ENCODE results near the gene TSSK1B. TPM values are rescaled to one million over a fixed set of nuclear protein-coding genes. Genes with fewer than 3 reads are reported as not detected.

Gene TSSK1B
- total RNA-seq, 1 donor, result 0.72 TPM

DNA sequence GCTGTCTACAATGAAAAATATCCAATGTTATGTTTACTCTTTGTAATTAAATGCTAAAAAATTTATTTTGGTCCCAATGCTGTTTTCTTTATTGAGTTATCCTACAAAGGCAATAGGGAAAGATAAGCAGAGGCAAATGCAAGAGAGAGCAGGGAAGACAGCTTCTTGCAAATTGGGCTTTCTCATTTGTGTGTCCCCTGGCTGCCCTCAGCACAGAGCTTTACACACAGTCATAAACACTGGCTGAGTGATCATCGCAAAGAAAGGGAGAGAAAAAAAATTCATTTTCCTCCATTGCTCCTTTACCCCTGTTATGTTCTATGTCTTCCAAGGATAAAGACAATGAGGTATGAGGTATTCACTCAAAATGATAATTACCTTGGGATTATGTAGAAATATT is 2.3 kb upstream of the TSSK1B start:
- Histone ChIP-seq H3K4me1 (ENCODE audit: insufficient read depth, low read length) (no peaks in the 10 kb centered on the region), H3K27ac (ENCODE audit: low read depth, low read length) (no peak overlapping the region), H3K79me2 (ENCODE audit: insufficient read depth, low read length) (no peaks in the 10 kb centered on the region), H3K4me3 (ENCODE audit: insufficient read depth, low read length) (no peak overlapping the region), H3K27me3 (ENCODE audit: insufficient read depth, low read length) (no peaks in the 10 kb centered on the region), H3K36me3 (ENCODE audit: insufficient read depth, low read length) (no peaks in the 10 kb centered on the region), H3K9me3 (ENCODE audit: low read depth, low read length) (no peaks in the 10 kb centered on the region), H4K20me1 (ENCODE audit: insufficient read depth, low read length) (no peaks in the 10 kb centered on the region), H2AFZ (ENCODE audit: low read length) (no peak overlapping the region), H3K4me2 (ENCODE audit: insufficient read depth, low read length) (no peak overlapping the region)
- TF ChIP-seq, protein P1, sequence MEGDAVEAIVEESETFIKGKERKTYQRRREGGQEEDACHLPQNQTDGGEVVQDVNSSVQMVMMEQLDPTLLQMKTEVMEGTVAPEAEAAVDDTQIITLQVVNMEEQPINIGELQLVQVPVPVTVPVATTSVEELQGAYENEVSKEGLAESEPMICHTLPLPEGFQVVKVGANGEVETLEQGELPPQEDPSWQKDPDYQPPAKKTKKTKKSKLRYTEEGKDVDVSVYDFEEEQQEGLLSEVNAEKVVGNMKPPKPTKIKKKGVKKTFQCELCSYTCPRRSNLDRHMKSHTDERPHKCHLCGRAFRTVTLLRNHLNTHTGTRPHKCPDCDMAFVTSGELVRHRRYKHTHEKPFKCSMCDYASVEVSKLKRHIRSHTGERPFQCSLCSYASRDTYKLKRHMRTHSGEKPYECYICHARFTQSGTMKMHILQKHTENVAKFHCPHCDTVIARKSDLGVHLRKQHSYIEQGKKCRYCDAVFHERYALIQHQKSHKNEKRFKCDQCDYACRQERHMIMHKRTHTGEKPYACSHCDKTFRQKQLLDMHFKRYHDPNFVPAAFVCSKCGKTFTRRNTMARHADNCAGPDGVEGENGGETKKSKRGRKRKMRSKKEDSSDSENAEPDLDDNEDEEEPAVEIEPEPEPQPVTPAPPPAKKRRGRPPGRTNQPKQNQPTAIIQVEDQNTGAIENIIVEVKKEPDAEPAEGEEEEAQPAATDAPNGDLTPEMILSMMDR (IDR thresholded peaks at IDR 0.05; ENCODE audit: extremely low read depth, low read depth, low read length), result no peak
- DNase-seq (ENCODE audit: insufficient read length, low spot score, missing footprints), result no peak

DNA sequence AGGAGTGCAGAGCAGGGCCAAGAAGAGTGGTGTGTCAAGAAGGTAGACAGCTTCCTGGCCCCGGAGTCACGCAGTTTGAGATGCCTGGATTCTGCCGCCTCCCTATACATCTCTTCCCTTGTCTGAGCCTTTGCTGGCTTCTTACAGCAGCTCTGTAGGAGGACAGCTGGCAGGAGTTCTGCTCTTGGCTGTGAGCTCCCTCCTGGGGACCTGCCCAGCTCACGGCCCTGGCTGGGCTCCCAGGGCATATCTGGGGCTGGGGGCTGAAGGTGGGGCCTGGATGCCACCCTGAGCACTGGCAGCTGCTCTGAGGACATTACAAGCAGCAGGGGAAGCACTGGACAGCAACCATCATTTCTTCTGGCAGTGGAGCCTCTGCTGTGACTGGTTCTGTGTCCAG is 786 bp upstream of the TSSK1B start:
- TF ChIP-seq, protein P1 (IDR thresholded peaks at IDR 0.05; ENCODE audit: extremely low read depth, low read depth, low read length), result no peak
- DNase-seq (ENCODE audit: insufficient read length, low spot score, missing footprints), result no peak
- H4K20me1 ChIP-seq (ENCODE audit: insufficient read depth, low read length), result no peaks in the 10 kb centered on the region

DNA sequence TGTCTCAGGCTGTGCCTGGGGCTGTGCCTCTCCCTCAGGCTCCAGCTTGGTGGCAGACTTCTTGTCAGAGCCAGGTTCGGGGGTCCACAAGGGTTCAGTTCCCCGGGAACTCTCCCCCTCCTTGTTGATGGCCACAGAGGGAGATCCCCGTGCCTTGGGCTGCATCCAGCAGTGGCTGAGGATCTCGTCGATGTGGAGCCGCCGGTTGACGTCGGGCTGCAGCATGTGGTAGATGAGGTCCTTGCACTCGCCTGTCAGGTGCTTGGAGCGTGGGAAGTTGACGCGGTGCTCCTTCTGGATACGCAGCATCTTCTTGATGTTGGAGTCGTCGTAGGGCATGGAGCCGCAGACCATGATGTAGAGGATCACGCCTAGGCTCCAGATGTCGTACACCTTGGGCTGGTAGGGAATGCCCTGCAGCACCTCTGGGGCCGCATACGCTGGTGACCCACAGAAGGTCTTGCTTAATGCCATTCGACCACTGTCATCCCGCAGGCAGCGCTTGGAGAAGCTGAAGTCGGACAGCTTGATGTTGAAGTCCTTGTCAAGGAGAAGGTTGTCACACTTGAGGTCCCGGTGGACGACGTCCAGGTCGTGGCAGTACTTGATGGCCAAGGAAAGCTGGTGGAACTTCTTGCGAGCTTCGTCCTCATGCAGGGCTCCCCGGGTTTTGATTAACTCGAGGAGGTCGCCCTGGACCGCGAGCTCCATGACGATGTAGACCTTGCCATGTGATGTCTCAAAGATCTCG is 752 bp downstream of the TSSK1B start:
- H3K27ac ChIP-seq (ENCODE audit: low read depth, low read length), result no peak overlapping the region
- H3K36me3 ChIP-seq (ENCODE audit: insufficient read depth, low read length), result no peaks in the 10 kb centered on the region
- no peak overlapping the region for H2AFZ ChIP-seq (ENCODE audit: low read length)
- no peaks in the 10 kb centered on the region for H3K4me1 ChIP-seq (ENCODE audit: insufficient read depth, low read length)
- TF ChIP-seq, protein P1 (IDR thresholded peaks at IDR 0.05; ENCODE audit: extremely low read depth, low read depth, low read length), result no peak
- no peaks in the 10 kb centered on the region for H3K27me3 ChIP-seq (ENCODE audit: insufficient read depth, low read length)
- DNase-seq (ENCODE audit: insufficient read length, low spot score, missing footprints), result no peak
- H4K20me1 ChIP-seq (ENCODE audit: insufficient read depth, low read length), result no peaks in the 10 kb centered on the region
- no peaks in the 10 kb centered on the region for H3K9me3 ChIP-seq (ENCODE audit: low read depth, low read length)
- no peaks in the 10 kb centered on the region for H3K79me2 ChIP-seq (ENCODE audit: insufficient read depth, low read length)
- H3K4me3 ChIP-seq (ENCODE audit: insufficient read depth, low read length), result no peak overlapping the region
- H3K4me2 ChIP-seq (ENCODE audit: insufficient read depth, low read length), result no peak overlapping the region

More for the DNA sequence above, 786 bp upstream of the TSSK1B start:
- Histone ChIP-seq H3K79me2 (ENCODE audit: insufficient read depth, low read length) (no peaks in the 10 kb centered on the region), H3K4me3 (ENCODE audit: insufficient read depth, low read length) (no peak overlapping the region), H3K27me3 (ENCODE audit: insufficient read depth, low read length) (no peaks in the 10 kb centered on the region), H3K27ac (ENCODE audit: low read depth, low read length) (no peak overlapping the region), H3K4me2 (ENCODE audit: insufficient read depth, low read length) (no peak overlapping the region), H3K4me1 (ENCODE audit: insufficient read depth, low read length) (no peaks in the 10 kb centered on the region), H2AFZ (ENCODE audit: low read length) (no peak overlapping the region), H3K9me3 (ENCODE audit: low read depth, low read length) (no peaks in the 10 kb centered on the region), H3K36me3 (ENCODE audit: insufficient read depth, low read length) (no peaks in the 10 kb centered on the region)

DNA sequence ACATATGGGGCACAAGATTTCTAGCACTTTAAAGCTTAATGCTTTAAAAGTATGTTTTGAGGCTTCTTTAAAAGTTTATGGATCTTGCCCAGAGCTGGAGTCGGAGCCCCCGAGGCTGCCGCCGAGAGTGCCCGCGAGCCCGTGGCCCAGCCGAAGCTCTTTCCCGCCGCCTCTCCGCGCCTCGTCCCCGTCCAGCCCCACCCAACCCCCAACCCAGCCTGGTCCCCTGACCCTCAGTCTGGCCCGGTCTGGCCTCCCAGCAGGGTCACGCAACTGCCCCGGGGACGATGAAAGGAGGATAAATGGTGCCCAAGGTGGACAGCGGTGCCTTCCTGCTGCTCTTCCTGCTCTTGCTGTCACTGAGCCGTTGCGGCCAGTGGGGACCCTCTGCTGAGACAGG is 1.7 kb downstream of the TSSK1B start:
- TF ChIP-seq, protein P1 (IDR thresholded peaks at IDR 0.05; ENCODE audit: extremely low read depth, low read depth, low read length), result no peak
- DNase-seq (ENCODE audit: insufficient read length, low spot score, missing footprints), result no peak

More for the DNA sequence above, 1.7 kb downstream of the TSSK1B start:
- H3K9me3 ChIP-seq (ENCODE audit: low read depth, low read length), result no peaks in the 10 kb centered on the region
- H2AFZ ChIP-seq (ENCODE audit: low read length), result no peak overlapping the region
- H3K27ac ChIP-seq (ENCODE audit: low read depth, low read length), result no peak overlapping the region
- no peaks in the 10 kb centered on the region for H3K36me3 ChIP-seq (ENCODE audit: insufficient read depth, low read length)
- no peaks in the 10 kb centered on the region for H3K4me1 ChIP-seq (ENCODE audit: insufficient read depth, low read length)
- H3K27me3 ChIP-seq (ENCODE audit: insufficient read depth, low read length), result no peaks in the 10 kb centered on the region
- H3K79me2 ChIP-seq (ENCODE audit: insufficient read depth, low read length), result no peaks in the 10 kb centered on the region
- H4K20me1 ChIP-seq (ENCODE audit: insufficient read depth, low read length), result no peaks in the 10 kb centered on the region
- no peak overlapping the region for H3K4me3 ChIP-seq (ENCODE audit: insufficient read depth, low read length)
- H3K4me2 ChIP-seq (ENCODE audit: insufficient read depth, low read length), result no peak overlapping the region
